Measurements from ENCODE around the gene GPRIN1. TPM values are rescaled to one million over a fixed set of nuclear protein-coding genes. Genes with fewer than 3 reads are reported as not detected.
A peak's percentile ranks its signal among the peaks of the same experiment; 100 is the strongest.

The GPRIN1 gene
- total and polyA plus RNA-seq, 8 donors = 0.23 to 3.2 (median 0.58) TPM

DNA sequence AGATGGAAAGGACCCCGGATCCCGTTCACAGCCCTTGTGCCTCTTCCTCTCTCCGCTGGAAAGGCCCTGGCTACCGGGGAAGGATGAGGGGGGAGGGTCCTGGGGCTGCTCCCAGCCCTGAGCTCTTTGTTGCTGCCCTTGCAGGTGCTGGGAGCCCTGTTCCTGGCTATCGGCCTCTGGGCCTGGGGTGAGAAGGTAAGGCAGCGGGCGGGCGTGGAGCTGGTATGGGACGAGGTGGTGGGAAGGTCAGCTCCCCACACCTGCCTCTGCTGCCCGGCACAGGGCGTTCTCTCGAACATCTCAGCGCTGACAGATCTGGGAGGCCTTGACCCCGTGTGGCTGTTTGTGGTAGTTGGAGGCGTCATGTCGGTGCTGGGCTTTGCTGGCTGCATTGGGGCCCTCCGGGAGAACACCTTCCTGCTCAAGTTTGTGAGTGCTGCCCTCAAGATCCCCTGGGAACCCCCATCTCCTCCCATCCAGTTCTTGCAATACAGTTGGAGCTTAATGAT is 41.6 kb upstream of the GPRIN1 start:
- Histone ChIP-seq H3K27me3 (no peaks in the 10 kb centered on the region), H3K27ac (no peak overlapping the region), H3K36me3 (no peaks in the 10 kb centered on the region), H3K4me1 (peaks cover 0 to 6% (median 2%) of the 10 kb centered on the region in 3 donors), H3K4me3 (no peak overlapping the region), H3K9me3 (no peaks in the 10 kb centered on the region)
- TF ChIP-seq, protein P1, sequence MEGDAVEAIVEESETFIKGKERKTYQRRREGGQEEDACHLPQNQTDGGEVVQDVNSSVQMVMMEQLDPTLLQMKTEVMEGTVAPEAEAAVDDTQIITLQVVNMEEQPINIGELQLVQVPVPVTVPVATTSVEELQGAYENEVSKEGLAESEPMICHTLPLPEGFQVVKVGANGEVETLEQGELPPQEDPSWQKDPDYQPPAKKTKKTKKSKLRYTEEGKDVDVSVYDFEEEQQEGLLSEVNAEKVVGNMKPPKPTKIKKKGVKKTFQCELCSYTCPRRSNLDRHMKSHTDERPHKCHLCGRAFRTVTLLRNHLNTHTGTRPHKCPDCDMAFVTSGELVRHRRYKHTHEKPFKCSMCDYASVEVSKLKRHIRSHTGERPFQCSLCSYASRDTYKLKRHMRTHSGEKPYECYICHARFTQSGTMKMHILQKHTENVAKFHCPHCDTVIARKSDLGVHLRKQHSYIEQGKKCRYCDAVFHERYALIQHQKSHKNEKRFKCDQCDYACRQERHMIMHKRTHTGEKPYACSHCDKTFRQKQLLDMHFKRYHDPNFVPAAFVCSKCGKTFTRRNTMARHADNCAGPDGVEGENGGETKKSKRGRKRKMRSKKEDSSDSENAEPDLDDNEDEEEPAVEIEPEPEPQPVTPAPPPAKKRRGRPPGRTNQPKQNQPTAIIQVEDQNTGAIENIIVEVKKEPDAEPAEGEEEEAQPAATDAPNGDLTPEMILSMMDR (IDR thresholded peaks at IDR 0.05) = no peak
- 88 to 89% methylated on average over 17 of the region's 17 CpGs for WGBS, 2 donors
- intact Hi-C loops (cut with DNase I) = no loop called here
- FAIRE-seq (no peak), DNase-seq (peak in 1 of 6 donors; percentile 66), ATAC-seq (no peak)

DNA sequence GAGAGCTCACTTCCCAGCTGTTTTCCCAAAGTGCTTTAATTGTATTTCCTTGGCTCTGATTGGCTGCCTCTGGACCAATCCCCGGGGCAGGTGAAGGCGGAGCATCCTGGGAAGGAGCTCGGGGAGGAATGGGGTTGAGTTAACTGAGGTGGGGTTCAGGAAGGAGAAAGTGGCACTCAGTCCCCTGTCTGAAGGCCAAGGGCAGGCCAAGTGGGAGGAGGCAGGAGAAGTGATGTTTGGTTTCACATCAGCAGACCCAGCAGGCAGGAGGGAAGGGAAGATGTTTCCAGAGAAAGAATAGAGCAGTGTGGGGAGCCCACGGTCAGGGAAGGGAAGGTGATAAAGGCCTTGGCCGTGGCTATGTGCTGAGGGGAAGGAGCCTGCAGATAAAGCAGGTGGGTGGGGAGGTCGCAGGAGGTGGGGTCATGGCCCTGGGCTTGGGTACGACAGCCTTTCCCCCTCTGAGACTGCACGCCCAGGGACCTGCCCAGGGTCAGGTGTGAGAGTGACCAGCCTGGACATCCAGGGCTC is 40.5 kb upstream of the GPRIN1 start:
- WGBS, 2 donors = 69 to 77% methylated on average over 7 to 8 of the region's 8 CpGs
- no peaks in the 10 kb centered on the region for H3K9me3 ChIP-seq
- no peak overlapping the region for H3K4me3 ChIP-seq
- H3K4me1 ChIP-seq = peaks cover 0 to 6% (median 3%) of the 10 kb centered on the region in 3 donors
- TF ChIP-seq, protein P1 (IDR thresholded peaks at IDR 0.05) = no peak
- FAIRE-seq (no peak), DNase-seq (peak in 1 of 6 donors; percentile 35), ATAC-seq (no peak)
- no peaks in the 10 kb centered on the region for H3K27me3 ChIP-seq
- H3K27ac ChIP-seq = no peak overlapping the region
- intact Hi-C loops (cut with DNase I) = no loop called here
- no peaks in the 10 kb centered on the region for H3K36me3 ChIP-seq

DNA sequence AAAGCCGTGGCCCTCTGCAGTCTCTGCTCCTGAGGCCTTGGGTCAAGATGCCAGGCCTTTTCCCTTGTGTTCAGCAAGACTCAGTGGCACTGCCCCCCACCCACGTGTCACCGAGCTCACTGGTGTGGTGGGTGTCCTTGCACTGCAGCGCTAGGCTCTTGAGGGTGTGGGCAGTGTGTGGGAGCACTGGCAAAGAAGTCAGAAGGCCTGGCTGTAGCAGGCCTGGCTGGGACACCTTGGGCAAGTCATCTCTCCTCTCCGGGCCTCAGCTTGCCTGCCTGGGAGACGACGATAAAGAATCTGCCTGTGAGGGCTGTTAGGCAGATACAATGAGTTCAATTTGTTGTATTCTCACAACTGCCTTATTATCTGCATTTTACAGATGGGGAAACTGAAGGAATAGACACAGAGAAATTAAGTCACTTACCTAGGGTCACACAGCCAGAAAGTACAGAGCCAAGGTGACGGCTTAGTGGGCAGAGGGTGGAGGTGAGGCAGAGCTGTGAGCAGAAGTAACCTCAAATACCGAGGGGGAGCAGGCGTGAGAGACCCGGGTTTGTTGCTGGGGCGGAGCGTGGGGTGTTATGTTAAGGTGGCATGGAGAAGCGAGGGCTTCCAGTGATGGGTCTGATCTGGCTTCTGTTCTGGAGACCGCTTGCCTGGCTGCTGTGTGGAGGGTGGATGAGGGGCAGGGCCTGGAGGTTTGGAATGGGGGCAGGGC is 38.7 kb upstream of the GPRIN1 start:
- Histone ChIP-seq H3K36me3 (no peaks in the 10 kb centered on the region), H3K9me3 (no peaks in the 10 kb centered on the region), H3K4me1 (peaks cover 0 to 6% (median 3%) of the 10 kb centered on the region in 3 donors), H3K4me3 (peak overlapping the region in 3 of 4 donors; percentile 55 to 74 (median 56)), H3K27me3 (no peaks in the 10 kb centered on the region), H3K27ac (peak overlapping the region in 2 of 4 donors; percentile 42 to 57)
- DNase-seq = peak in 1 of 6 donors; percentile 48
- TF ChIP-seq, protein P1 (IDR thresholded peaks at IDR 0.05) = no peak
- no peak for FAIRE-seq
- intact Hi-C loops (cut with DNase I) = no loop called here
- 68 to 71% methylated on average over 15 of the region's 15 CpGs for WGBS, 2 donors
- ATAC-seq = no peak

DNA sequence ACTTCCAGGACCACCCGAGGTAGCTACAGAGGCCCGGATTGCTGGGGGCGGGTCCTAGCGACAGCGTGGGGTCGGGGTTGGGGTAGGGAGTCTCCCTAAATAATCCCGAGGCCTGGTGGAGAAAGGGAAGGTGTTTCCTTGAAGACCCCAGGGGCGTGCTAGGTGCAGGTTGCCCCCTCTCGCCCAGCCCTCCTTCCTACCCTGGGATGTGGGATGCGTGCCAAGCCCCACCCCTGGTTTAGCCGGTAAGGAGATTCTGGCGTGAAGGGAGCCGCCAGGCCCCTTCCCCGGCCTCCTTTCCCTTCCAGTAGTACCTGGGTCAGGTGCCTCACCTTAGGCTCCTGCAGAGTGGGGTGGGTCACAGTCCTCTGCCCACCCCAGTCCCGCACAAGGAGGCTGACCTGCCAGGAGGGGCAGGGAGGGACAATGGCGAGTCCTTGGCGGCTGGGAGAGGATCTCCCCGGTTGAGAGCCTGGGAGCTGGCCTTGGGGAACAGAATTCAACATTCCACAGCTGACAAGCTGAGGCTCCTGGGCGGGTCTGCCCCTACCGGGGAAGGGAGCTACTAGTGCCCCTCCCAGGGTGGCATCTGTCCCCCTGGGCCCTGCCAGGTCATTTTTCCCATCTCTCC is 38.0 kb upstream of the GPRIN1 start:
- FAIRE-seq (no peak), DNase-seq (peak; percentile 55 to 90 (median 80)), ATAC-seq (peak; percentile 22 to 32 (median 27))
- H3K36me3 ChIP-seq = no peaks in the 10 kb centered on the region
- TF ChIP-seq, protein P1 (IDR thresholded peaks at IDR 0.05) = no peak
- H3K27ac ChIP-seq = peak overlapping the region in 3 of 4 donors; percentile 42 to 60 (median 57)
- intact Hi-C loops (cut with DNase I) = no loop called here
- H3K9me3 ChIP-seq = no peaks in the 10 kb centered on the region
- H3K27me3 ChIP-seq = no peaks in the 10 kb centered on the region
- 2 to 3% methylated on average over 20 of the region's 20 CpGs for WGBS, 2 donors
- H3K4me1 ChIP-seq = peaks cover 0 to 6% (median 3%) of the 10 kb centered on the region in 3 donors
- H3K4me3 ChIP-seq = peak overlapping the region; percentile 55 to 74 (median 56)
